ENCODE data around the gene TNFRSF1A.

The TNFRSF1A gene

GRCh38 chr12:6362403-6362802 lies 20.5 kb upstream of the TNFRSF1A start:
- H3K4me3 ChIP-seq (replicated peaks in 1 of 2; ENCODE audit: low read depth in 2 of 2, low read length in 2 of 2): no peak overlapping the region
- DNase-seq (ENCODE audit: low read depth in 2 of 2): no peak
- TF ChIP-seq, protein P1, sequence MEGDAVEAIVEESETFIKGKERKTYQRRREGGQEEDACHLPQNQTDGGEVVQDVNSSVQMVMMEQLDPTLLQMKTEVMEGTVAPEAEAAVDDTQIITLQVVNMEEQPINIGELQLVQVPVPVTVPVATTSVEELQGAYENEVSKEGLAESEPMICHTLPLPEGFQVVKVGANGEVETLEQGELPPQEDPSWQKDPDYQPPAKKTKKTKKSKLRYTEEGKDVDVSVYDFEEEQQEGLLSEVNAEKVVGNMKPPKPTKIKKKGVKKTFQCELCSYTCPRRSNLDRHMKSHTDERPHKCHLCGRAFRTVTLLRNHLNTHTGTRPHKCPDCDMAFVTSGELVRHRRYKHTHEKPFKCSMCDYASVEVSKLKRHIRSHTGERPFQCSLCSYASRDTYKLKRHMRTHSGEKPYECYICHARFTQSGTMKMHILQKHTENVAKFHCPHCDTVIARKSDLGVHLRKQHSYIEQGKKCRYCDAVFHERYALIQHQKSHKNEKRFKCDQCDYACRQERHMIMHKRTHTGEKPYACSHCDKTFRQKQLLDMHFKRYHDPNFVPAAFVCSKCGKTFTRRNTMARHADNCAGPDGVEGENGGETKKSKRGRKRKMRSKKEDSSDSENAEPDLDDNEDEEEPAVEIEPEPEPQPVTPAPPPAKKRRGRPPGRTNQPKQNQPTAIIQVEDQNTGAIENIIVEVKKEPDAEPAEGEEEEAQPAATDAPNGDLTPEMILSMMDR (IDR thresholded peaks at IDR 0.05; ENCODE audit: low read depth, low read length): no peak

GRCh38 chr12:6361834-6362233 lies 20.0 kb upstream of the TNFRSF1A start:
- peak; percentile 21 to 78 for DNase-seq (ENCODE audit: low read depth in 2 of 2)
- TF ChIP-seq, protein P1 (IDR thresholded peaks at IDR 0.05; ENCODE audit: low read depth, low read length): no peak

DNA sequence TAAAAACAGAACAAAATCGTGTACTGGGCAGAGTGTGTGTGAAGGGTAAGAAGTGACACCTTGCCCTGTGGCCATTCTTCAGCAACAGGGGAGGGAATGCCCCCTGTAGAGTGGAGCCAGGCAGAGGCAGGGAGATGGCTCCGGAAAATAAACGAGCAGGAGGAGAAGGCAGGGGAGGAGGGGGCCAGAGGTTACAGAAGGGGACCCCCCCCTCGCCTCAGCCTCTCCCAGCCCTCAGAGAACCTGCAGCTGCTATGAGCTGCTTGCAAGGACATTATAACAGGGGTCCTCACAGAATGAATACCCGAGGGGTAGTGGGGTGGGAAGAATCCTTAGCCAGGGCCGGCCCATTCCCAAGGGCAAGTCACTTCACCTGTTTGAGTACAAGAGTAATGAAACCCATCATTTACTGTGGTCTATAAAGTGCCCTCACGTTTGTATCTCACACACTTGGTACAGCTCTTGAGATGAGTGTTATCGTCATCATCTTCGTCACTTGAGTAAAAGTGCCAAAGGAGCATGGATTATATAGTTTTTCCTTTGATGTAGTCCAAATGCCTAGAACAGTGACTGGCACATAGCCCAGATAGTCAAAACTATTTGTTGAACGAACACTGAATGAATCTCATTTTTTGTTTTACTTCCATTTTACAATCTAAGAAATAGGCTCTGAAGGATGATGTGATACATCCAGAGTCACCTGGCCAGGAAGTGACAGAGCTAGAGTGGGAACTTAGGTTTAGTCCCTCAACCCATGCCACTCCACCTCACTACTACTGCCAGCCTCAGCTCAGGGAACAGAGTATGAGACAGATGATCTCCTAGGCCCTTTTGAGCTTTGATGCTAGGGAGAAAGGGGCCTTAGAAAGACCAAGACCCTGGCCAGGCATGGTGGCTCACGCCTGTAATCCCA lies 19.0 kb upstream of the TNFRSF1A start:
- DNase-seq (ENCODE audit: low read depth in 2 of 2): no peak
- no peak overlapping the region for H3K4me3 ChIP-seq (replicated peaks in 1 of 2; ENCODE audit: low read depth in 2 of 2, low read length in 2 of 2)
- TF ChIP-seq, protein P1 (IDR thresholded peaks at IDR 0.05; ENCODE audit: low read depth, low read length): no peak

More at GRCh38 chr12:6361834-6362233, 20.0 kb upstream of the TNFRSF1A start:
- no peak overlapping the region for H3K4me3 ChIP-seq (replicated peaks in 1 of 2; ENCODE audit: low read depth in 2 of 2, low read length in 2 of 2)

DNA sequence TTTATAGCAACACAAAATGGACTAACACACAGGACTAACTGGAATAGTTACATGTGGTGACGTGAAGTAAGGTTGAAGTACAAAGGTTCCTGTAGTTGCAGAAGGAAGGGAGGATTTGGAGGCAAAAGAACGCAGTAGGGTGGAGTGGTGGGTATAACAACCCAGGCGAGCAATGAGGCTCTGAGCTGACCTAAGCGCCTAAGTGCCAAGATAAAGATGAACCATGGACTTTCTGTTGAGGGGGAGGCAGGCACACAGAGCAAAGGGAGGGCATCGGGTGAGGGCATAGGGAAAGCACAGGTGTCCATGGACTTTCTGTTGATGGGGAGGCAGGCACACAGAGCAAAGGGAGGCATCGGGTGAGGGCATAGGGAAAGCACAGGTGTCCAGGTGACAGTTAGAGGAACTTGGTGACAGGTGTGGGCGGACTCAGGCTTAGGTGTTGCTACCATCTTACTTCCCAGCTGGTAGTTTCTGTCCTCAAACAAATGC lies 18.2 kb upstream of the TNFRSF1A start:
- TF ChIP-seq, protein P1 (IDR thresholded peaks at IDR 0.05; ENCODE audit: low read depth, low read length): no peak
- DNase-seq (ENCODE audit: low read depth in 2 of 2): no peak
- no peak overlapping the region for H3K4me3 ChIP-seq (replicated peaks in 1 of 2; ENCODE audit: low read depth in 2 of 2, low read length in 2 of 2)

DNA sequence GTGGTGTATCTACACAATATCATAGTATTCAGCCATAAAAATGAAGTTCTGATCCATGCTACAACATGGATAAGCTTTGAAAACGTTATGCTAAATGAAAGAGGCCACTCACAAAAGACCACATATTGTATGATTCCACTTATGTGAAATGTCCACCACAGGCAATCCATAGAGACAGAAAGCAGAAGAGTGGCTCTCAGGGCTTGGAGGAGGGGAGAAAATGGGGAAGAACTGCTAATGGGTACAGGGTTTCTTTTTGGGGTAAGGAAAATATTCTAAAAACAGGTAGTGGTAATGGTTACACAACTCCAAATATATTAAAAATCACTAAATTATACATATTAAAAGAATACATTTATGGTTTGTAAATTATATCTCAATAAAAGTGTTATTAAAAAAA lies 17.0 kb upstream of the TNFRSF1A start:
- DNase-seq (ENCODE audit: low read depth in 2 of 2): no peak
- TF ChIP-seq, protein P1 (IDR thresholded peaks at IDR 0.05; ENCODE audit: low read depth, low read length): no peak

GRCh38 chr12:6356374-6356820 lies 14.5 kb upstream of the TNFRSF1A start:
- no peak overlapping the region for H3K4me3 ChIP-seq (replicated peaks in 1 of 2; ENCODE audit: low read depth in 2 of 2, low read length in 2 of 2)
- no peak for DNase-seq (ENCODE audit: low read depth in 2 of 2)
- TF ChIP-seq, protein P1 (IDR thresholded peaks at IDR 0.05; ENCODE audit: low read depth, low read length): no peak

More for the DNA sequence above, 17.0 kb upstream of the TNFRSF1A start:
- no peak overlapping the region for H3K4me3 ChIP-seq (replicated peaks in 1 of 2; ENCODE audit: low read depth in 2 of 2, low read length in 2 of 2)

All from cardiac fibroblast (primary cell).